ENCODE results near the gene AGXT2.

- TF ChIP-seq, protein P1, sequence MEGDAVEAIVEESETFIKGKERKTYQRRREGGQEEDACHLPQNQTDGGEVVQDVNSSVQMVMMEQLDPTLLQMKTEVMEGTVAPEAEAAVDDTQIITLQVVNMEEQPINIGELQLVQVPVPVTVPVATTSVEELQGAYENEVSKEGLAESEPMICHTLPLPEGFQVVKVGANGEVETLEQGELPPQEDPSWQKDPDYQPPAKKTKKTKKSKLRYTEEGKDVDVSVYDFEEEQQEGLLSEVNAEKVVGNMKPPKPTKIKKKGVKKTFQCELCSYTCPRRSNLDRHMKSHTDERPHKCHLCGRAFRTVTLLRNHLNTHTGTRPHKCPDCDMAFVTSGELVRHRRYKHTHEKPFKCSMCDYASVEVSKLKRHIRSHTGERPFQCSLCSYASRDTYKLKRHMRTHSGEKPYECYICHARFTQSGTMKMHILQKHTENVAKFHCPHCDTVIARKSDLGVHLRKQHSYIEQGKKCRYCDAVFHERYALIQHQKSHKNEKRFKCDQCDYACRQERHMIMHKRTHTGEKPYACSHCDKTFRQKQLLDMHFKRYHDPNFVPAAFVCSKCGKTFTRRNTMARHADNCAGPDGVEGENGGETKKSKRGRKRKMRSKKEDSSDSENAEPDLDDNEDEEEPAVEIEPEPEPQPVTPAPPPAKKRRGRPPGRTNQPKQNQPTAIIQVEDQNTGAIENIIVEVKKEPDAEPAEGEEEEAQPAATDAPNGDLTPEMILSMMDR (IDR thresholded peaks at IDR 0.05) = no peak
- no peak for TF ChIP-seq POLR2A (IDR thresholded peaks at IDR 0.05)
Observed at GRCh38 chr5:35010676-35011075, 37.1 kb downstream of the AGXT2 start.
